HepG2 (cell line): ENCODE results near the gene SHTN1. TPM values are rescaled to one million over a fixed set of nuclear protein-coding genes. Genes with fewer than 3 reads are reported as not detected.

ENCODE experiments used
- ATAC-seq: fragments of 200-7000 bp; cut with Tn5 transposase; 3 replicates; pipeline ENCODE4 v1.9.1; 2020; ENCODE audit warnings: mild to moderate bottlenecking, moderate library complexity
- BruUV-seq: library from RNA; stranded (reverse); fragments of 400-500 nt; replicated peaks from 2 replicates; lab custom pipeline; 2021; lab: Mats Ljungman, UMichigan
- CTCF ChIA-PET: fragments of 300-600 bp; formaldehyde crosslinking; extraction: SDS; loops from one replicate; lab custom pipeline; 2021; ENCODE audit warnings: low total read pairs, inconsistent platforms, low intra/inter-chr PET ratio; lab: Yijun Ruan, JAX
- POLR2A ChIA-PET: fragments of 350-600 bp; sonication (Branson Sonifier 250); formaldehyde crosslinking; loops from one replicate; lab custom pipeline; 2020; ENCODE audit warnings: antibody characterized with exemption, inconsistent platforms; lab: Yijun Ruan, JAX
- DNase-seq: peaks from one replicate; pipeline ENCODE4 v3.0.0-alpha.2; 2015; ENCODE audit warnings: low spot score
- FAIRE-seq: peaks from 3 replicates; lab custom pipeline; 2011; peaks lifted over from hg19 to GRCh38; lab: Jason Lieb, UNC
- H2AFZ ChIP-seq: one replicate; pipeline ENCODE4 v1.6.1; 2011; ENCODE audit warnings: low read length, inconsistent platforms
- H3K27ac ChIP-seq: fragments of 300-600 bp; 3 replicates; pipeline ENCODE4 v1.8.0; 2011; ENCODE audit warnings: mixed run types, mild to moderate bottlenecking, mixed read lengths, low read length, inconsistent platforms; ENCODE audit not compliant: insufficient read depth; ENCODE audit errors: extremely low read length
- H3K27me3 ChIP-seq, 2 experiments: fragments of 200-600 bp in 1 of 2; 2 replicates in 1 of 2; 3 replicates in 1 of 2; pipeline versions ENCODE4 v1.6.0 to v1.8.0; 2011; ENCODE audit warnings: low read length in 2 of 2, mild to moderate bottlenecking in 2 of 2, moderate library complexity in 2 of 2, inconsistent platforms in 1 of 2; ENCODE audit not compliant: insufficient read depth in 2 of 2, control insufficient read depth in 1 of 2
- H3K36me3 ChIP-seq, 2 experiments: fragments of 200-600 bp in 1 of 2; replicated peaks in 1 of 2; 2 replicates in 1 of 2; 3 replicates in 1 of 2; pipeline versions ENCODE4 v1.5.1 to v1.8.0; 2011; ENCODE audit warnings: low read length in 2 of 2, inconsistent platforms in 1 of 2; ENCODE audit not compliant: insufficient read depth in 2 of 2, control insufficient read depth in 1 of 2
- H3K4me1 ChIP-seq: 2 replicates; pipeline ENCODE4 v1.5.1; 2012; ENCODE audit warnings: low read length, inconsistent platforms; ENCODE audit not compliant: insufficient read depth
- H3K4me2 ChIP-seq: 2 replicates; pipeline ENCODE4 v1.6.0; 2011; ENCODE audit warnings: low read depth, low read length, inconsistent platforms
- H3K4me3 ChIP-seq, 3 experiments: fragments of 200-600 bp in 1 of 3; sonication (generic), shearing (Covaris generic) in 1 of 3; replicated peaks in 1 of 3; 2 replicates each; pipeline ENCODE4 v1.5.1; 2011 to 2016; ENCODE audit warnings: low read length in 3 of 3, inconsistent platforms in 2 of 3, low read depth in 2 of 3, mild to moderate bottlenecking in 2 of 3, control low read depth in 1 of 3, mixed read lengths in 1 of 3; ENCODE audit not compliant: insufficient read depth in 1 of 3
- H3K79me2 ChIP-seq: one replicate; pipeline ENCODE4 v1.6.1; 2011; ENCODE audit warnings: low read length, inconsistent platforms; ENCODE audit not compliant: insufficient read depth
- H3K9ac ChIP-seq: 2 replicates; pipeline ENCODE4 v1.6.0; 2011; ENCODE audit warnings: mild to moderate bottlenecking, low read depth, low read length, inconsistent platforms; ENCODE audit not compliant: insufficient read depth
- H3K9me3 ChIP-seq: 2 replicates; pipeline ENCODE4 v1.5.1; 2012; ENCODE audit warnings: mild to moderate bottlenecking, low read length
- H4K20me1 ChIP-seq: 2 replicates; pipeline ENCODE4 v1.6.0; 2011; ENCODE audit warnings: inconsistent platforms, mild to moderate bottlenecking, low read length, moderate library complexity; ENCODE audit not compliant: insufficient read depth
- ARNT2 ChIP-seq: sonication (generic); formaldehyde crosslinking; IDR thresholded peaks from 2 replicates; pipeline ENCODE4 v1.8.0; 2022; ENCODE audit warnings: mild to moderate bottlenecking, low read depth, missing genetic modification reagents, moderate library complexity
- FOSL2 ChIP-seq: sonication (generic); formaldehyde crosslinking; IDR thresholded peaks from 2 replicates; pipeline ENCODE4 v1.4.0; 2020; ENCODE audit warnings: missing genetic modification reagents
- PHF20 ChIP-seq: sonication (generic); formaldehyde crosslinking; IDR thresholded peaks from 2 replicates; pipeline ENCODE4 v1.5.0; 2020; ENCODE audit warnings: mild to moderate bottlenecking, missing genetic modification reagents
- POGZ ChIP-seq: sonication (generic); formaldehyde crosslinking; IDR thresholded peaks from 2 replicates; pipeline ENCODE4 v1.4.0; 2020; ENCODE audit warnings: mild to moderate bottlenecking, missing genetic modification reagents
- SMAD9 ChIP-seq: sonication (generic); formaldehyde crosslinking; IDR thresholded peaks from 2 replicates; pipeline ENCODE4 v1.5.1; 2020; ENCODE audit warnings: mild to moderate bottlenecking, missing genetic modification reagents
- ZKSCAN1 ChIP-seq: fragments of 150-350 bp; IDR thresholded peaks from 2 replicates; pipeline ENCODE4 v1.6.1; 2014; ENCODE audit warnings: low read length
- ZNF10 ChIP-seq: sonication (generic); formaldehyde crosslinking; IDR thresholded peaks from 2 replicates; pipeline ENCODE4 v1.4.0; 2020; ENCODE audit warnings: mild to moderate bottlenecking, low read depth, missing genetic modification reagents, borderline replicate concordance
- ZNF615 ChIP-seq: sonication (generic); formaldehyde crosslinking; IDR thresholded peaks from 2 replicates; pipeline ENCODE4 v1.5.0; 2020; ENCODE audit warnings: mild to moderate bottlenecking, missing genetic modification reagents, borderline replicate concordance
- ZNF652 ChIP-seq: IDR thresholded peaks from 2 replicates; pipeline ENCODE4 v1.6.1; 2016; ENCODE audit warnings: low read depth, borderline replicate concordance
- ZNF83 ChIP-seq: sonication (generic); formaldehyde crosslinking; IDR thresholded peaks from 2 replicates; pipeline ENCODE4 v1.4.0; 2020; ENCODE audit warnings: missing genetic modification reagents, mild to moderate bottlenecking, borderline replicate concordance
- WGBS: methylation state at CpG from one replicate; pipeline ENCODE4 v1.1.6; 2017; ENCODE audit warnings: low lambda C conversion rate; 5-methylcytosine and 5-hydroxymethylcytosine counted together
- in situ Hi-C: cut with HindIII; loops from 2 replicates; pipeline ENCODE4 v1.10.0; 2017; ENCODE audit warnings: low pct_unique_long_range_greater_than_20kb; ENCODE audit not compliant: extremely low pct_ligation_motif_present
- intact Hi-C: fragments of 100-400 bp; cut with micrococcal nuclease; formaldehyde crosslinking; loops from one replicate; pipeline ENCODE4 v1.10.0; 2022; ENCODE audit not compliant: unreplicated experiment
- polyA plus RNA-seq, 8 experiments: library from polyadenylated mRNA; depleted of rRNA in 3 of 8; stranded (reverse) in 7 of 8; unstranded in 1 of 8; fragments of >200 nt; fragmentation: Illumina TruSeq in 4 of 8; extraction: Trizol in 4 of 8; gene quantifications; 2 replicates each; pipeline versions ENCODE4 v1.2.1 to v1.2.3, GENCODE V29; 2011 to 2016; ENCODE audit warnings: low read depth in 4 of 8, missing spikeins in 1 of 8, mixed read lengths in 1 of 8; ENCODE audit not compliant: insufficient read depth in 1 of 8
- total RNA-seq, 5 experiments: library from RNA; depleted of rRNA; stranded (reverse); fragments of >200 nt; fragmentation: Illumina TruSeq; extraction: Trizol; gene quantifications; 2 replicates each; pipeline ENCODE4 v1.2.3, GENCODE V29; 2016; ENCODE audit warnings: low read depth in 1 of 5
- TF ChIP-seq, protein P1 (sequence below): IDR thresholded peaks from 2 replicates; pipeline ENCODE4 v1.6.1; 2016; ENCODE audit warnings: low read depth, missing genetic modification reagents, missing compliant biosample characterization

SHTN1 gene
- total and polyA plus RNA-seq, 2 of the 13 experiments (the other 11 are each of a cell fraction or from before 2014, with no cell fraction given): 11.3 to 15.6 TPM

- Histone ChIP-seq H3K9ac (no peak overlapping the region), H3K9me3 (no peaks in the 10 kb centered on the region), H3K4me2 (no peak overlapping the region), H3K4me1 (no peaks in the 10 kb centered on the region), H3K4me3 (no peak overlapping the region), H2AFZ (no peak overlapping the region), H3K79me2 (no peaks in the 10 kb centered on the region), H3K27me3 (no peaks in the 10 kb centered on the region), H4K20me1 (no peaks in the 10 kb centered on the region), H3K36me3 (peaks cover 0 to 12% of the 10 kb centered on the region in 2 experiments; a peak in 2 of 5 replicates), H3K27ac (no peak overlapping the region)
- FAIRE-seq (no peak), DNase-seq (peak; percentile 4), ATAC-seq (no peak)
- intact Hi-C loops: no loop called here
- 88% methylated on average over 6 of the region's 7 CpGs for WGBS
- BruUV-seq: no TSS peak
- CTCF ChIA-PET: no interaction called here
- POLR2A ChIA-PET: no interaction called here
- in situ Hi-C loops: no loop called here
- TF ChIP-seq ZNF652 (peak; percentile 45; the same call in 1 of the 2 replicates), ZNF10 (CRISPR knock-in tag) (no peak), ZKSCAN1 (no peak), FOSL2 (CRISPR knock-in tag) (peak; percentile 67)
These were observed 116.5 kb downstream of the SHTN1 start for GRCh38 chr10:116888380-116889055.

DNA sequence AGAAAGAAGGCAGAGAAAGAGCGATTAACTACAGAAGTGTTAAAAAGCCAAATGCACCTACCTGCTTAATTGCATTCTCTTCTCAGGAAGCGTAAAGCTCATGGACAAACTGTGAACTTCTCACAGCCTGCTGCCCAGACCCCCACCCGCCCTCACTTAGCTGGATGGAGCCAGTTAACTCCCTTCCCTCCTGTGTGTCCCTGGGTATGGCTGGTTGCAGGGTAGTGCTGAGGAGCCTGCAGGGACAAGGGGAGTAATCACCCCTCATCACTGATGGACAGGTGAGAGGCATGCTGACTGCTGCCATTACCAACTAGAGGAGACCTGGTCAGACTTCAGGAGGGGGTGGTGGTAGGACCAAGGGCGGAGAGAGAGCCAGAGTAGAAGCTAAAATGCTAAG is 118.2 kb downstream of the SHTN1 start:
- no TSS peak for BruUV-seq
- H3K4me3 ChIP-seq: no peak overlapping the region
- H3K79me2 ChIP-seq: no peaks in the 10 kb centered on the region
- H4K20me1 ChIP-seq: no peaks in the 10 kb centered on the region
- H3K4me1 ChIP-seq: no peaks in the 10 kb centered on the region
- H3K36me3 ChIP-seq: peaks cover 0 to 12% of the 10 kb centered on the region in 2 experiments; a peak in 3 of 5 replicates
- no peak for FAIRE-seq
- ChIA-PET CTCF (no interaction called here), POLR2A (no interaction called here)
- no peaks in the 10 kb centered on the region for H3K9me3 ChIP-seq
- no peak for ATAC-seq
- TF ChIP-seq POGZ (CRISPR knock-in tag) (no peak), ARNT2 (no peak), ZNF83 (no peak), ZNF615 (CRISPR knock-in tag) (no peak), PHF20 (CRISPR knock-in tag) (no peak), SMAD9 (no peak)
- TF ChIP-seq, protein P1, sequence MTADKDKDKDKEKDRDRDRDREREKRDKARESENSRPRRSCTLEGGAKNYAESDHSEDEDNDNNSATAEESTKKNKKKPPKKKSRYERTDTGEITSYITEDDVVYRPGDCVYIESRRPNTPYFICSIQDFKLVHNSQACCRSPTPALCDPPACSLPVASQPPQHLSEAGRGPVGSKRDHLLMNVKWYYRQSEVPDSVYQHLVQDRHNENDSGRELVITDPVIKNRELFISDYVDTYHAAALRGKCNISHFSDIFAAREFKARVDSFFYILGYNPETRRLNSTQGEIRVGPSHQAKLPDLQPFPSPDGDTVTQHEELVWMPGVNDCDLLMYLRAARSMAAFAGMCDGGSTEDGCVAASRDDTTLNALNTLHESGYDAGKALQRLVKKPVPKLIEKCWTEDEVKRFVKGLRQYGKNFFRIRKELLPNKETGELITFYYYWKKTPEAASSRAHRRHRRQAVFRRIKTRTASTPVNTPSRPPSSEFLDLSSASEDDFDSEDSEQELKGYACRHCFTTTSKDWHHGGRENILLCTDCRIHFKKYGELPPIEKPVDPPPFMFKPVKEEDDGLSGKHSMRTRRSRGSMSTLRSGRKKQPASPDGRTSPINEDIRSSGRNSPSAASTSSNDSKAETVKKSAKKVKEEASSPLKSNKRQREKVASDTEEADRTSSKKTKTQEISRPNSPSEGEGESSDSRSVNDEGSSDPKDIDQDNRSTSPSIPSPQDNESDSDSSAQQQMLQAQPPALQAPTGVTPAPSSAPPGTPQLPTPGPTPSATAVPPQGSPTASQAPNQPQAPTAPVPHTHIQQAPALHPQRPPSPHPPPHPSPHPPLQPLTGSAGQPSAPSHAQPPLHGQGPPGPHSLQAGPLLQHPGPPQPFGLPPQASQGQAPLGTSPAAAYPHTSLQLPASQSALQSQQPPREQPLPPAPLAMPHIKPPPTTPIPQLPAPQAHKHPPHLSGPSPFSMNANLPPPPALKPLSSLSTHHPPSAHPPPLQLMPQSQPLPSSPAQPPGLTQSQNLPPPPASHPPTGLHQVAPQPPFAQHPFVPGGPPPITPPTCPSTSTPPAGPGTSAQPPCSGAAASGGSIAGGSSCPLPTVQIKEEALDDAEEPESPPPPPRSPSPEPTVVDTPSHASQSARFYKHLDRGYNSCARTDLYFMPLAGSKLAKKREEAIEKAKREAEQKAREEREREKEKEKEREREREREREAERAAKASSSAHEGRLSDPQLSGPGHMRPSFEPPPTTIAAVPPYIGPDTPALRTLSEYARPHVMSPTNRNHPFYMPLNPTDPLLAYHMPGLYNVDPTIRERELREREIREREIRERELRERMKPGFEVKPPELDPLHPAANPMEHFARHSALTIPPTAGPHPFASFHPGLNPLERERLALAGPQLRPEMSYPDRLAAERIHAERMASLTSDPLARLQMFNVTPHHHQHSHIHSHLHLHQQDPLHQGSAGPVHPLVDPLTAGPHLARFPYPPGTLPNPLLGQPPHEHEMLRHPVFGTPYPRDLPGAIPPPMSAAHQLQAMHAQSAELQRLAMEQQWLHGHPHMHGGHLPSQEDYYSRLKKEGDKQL (CRISPR knock-in tag): no peak
- no peak overlapping the region for H2AFZ ChIP-seq
- 99% methylated on average over 4 of the region's 4 CpGs for WGBS
- no peak overlapping the region for H3K27ac ChIP-seq
- H3K27me3 ChIP-seq: no peaks in the 10 kb centered on the region
- H3K9ac ChIP-seq: no peak overlapping the region
- in situ Hi-C loops: no loop called here
- intact Hi-C loops: no loop called here
- no peak for DNase-seq
- H3K4me2 ChIP-seq: no peak overlapping the region
